Measurements from ENCODE around the gene BACH2. TPM values are rescaled to one million over a fixed set of nuclear protein-coding genes. Genes with fewer than 3 reads are reported as not detected.

BACH2 gene
- total and polyA plus RNA-seq, 2 donors (not counting 1 experiment from before 2014, with no cell fraction given): 2.2 to 2.6 TPM

DNA sequence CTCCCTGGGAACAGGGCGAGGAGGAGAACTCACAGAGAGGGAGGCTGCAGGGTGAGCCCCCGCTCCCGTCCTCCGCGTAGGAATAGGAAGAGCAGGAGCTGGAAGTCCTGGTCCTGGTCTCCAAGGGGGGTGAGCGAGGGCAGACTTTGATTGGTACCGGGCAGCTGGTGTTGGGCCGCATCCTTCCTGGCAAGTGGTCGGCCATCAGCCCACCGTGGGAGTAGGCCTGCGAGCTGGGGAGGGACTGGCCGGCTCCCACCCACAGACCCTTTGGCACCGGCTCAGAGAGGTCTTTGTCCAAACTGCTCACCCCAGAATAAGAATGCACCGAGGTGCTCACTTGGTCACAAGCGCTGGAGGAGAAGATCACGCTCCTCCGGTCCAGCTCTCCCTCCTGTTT, 346.2 kb downstream of the BACH2 start:
- no peak overlapping the region for H3K27ac ChIP-seq (ENCODE audit: insufficient read depth, low read length)
- no peaks in the 10 kb centered on the region for H3K27me3 ChIP-seq (ENCODE audit: control insufficient read depth, insufficient read depth, low read length)
- H3K4me3 ChIP-seq (replicated peaks in 1 of 4; ENCODE audit: control extremely low read depth in 1 of 4, insufficient read depth in 1 of 4, low read depth in 3 of 4, low read length in 4 of 4): no peak overlapping the region
- no peaks in the 10 kb centered on the region for H3K79me2 ChIP-seq (ENCODE audit: control insufficient read depth, insufficient read depth, low read length)
- H3K36me3 ChIP-seq (ENCODE audit: control insufficient read depth, insufficient read depth, low read length): no peaks in the 10 kb centered on the region
- no peak for TF ChIP-seq EZH2 (IDR thresholded peaks at IDR 0.05; ENCODE audit: low read length, missing control alignments)
- TF ChIP-seq, protein P1, sequence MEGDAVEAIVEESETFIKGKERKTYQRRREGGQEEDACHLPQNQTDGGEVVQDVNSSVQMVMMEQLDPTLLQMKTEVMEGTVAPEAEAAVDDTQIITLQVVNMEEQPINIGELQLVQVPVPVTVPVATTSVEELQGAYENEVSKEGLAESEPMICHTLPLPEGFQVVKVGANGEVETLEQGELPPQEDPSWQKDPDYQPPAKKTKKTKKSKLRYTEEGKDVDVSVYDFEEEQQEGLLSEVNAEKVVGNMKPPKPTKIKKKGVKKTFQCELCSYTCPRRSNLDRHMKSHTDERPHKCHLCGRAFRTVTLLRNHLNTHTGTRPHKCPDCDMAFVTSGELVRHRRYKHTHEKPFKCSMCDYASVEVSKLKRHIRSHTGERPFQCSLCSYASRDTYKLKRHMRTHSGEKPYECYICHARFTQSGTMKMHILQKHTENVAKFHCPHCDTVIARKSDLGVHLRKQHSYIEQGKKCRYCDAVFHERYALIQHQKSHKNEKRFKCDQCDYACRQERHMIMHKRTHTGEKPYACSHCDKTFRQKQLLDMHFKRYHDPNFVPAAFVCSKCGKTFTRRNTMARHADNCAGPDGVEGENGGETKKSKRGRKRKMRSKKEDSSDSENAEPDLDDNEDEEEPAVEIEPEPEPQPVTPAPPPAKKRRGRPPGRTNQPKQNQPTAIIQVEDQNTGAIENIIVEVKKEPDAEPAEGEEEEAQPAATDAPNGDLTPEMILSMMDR (conservative IDR thresholded peaks at IDR 0.05 in 1 of 2, IDR thresholded peaks at IDR 0.05 in 1 of 2; ENCODE audit: low read depth in 1 of 2, low read length in 2 of 2): no peak
- no peaks in the 10 kb centered on the region for H4K20me1 ChIP-seq (ENCODE audit: control insufficient read depth, extremely low read depth, insufficient read depth, low read length)
- no peak overlapping the region for H3K4me2 ChIP-seq (ENCODE audit: extremely low read depth, insufficient read depth, low read length)
- H3K4me1 ChIP-seq (ENCODE audit: control insufficient read depth, extremely low read depth, insufficient read depth, low read length): no peaks in the 10 kb centered on the region
- no peaks in the 10 kb centered on the region for H3K9me3 ChIP-seq (ENCODE audit: control insufficient read depth, insufficient read depth, low read depth, low read length)
- H3K9ac ChIP-seq (ENCODE audit: insufficient read depth, low read length): no peak overlapping the region
- no peak overlapping the region for H2AFZ ChIP-seq (ENCODE audit: low read length)
- no peak for DNase-seq (ENCODE audit: low read depth in 2 of 2)

GRCh38 chr6:89948876-89949275, 347.8 kb downstream of the BACH2 start:
- no peak overlapping the region for H2AFZ ChIP-seq (ENCODE audit: low read length)
- H3K4me2 ChIP-seq (ENCODE audit: extremely low read depth, insufficient read depth, low read length): no peak overlapping the region
- no peak for TF ChIP-seq EZH2 (IDR thresholded peaks at IDR 0.05; ENCODE audit: low read length, missing control alignments)
- TF ChIP-seq, protein P1 (conservative IDR thresholded peaks at IDR 0.05 in 1 of 2, IDR thresholded peaks at IDR 0.05 in 1 of 2; ENCODE audit: low read depth in 1 of 2, low read length in 2 of 2): no peak

DNA sequence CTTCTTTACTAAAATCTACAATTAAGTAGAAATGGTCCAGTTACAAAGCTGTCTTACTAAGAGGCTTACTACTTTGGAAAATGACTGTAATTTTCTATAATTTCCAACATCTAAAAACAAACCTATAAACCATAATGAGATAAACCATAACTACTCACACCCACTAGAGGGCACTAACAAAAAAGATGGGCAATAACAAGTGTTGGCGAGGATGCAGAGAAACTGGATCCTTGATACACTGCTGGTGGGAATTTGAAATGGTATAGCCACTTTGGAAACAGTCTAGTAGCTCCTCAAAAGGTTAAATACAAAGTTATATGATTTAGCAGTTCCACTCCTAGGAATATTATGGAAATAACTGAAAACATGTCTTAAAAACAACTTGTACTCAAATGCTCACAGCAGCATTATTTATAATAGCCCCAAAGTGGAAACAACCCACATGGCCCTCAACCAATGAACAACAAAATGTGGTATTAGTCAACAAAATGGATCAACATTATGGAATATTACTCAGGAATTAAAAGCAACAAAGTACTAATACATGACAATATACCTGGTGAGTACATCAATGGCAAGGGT, 351.7 kb downstream of the BACH2 start:
- H3K4me3 ChIP-seq (replicated peaks in 1 of 4; ENCODE audit: control extremely low read depth in 1 of 4, insufficient read depth in 1 of 4, low read depth in 3 of 4, low read length in 4 of 4): no peak overlapping the region
- H3K9me3 ChIP-seq (ENCODE audit: control insufficient read depth, insufficient read depth, low read depth, low read length): no peaks in the 10 kb centered on the region
- TF ChIP-seq, protein P1 (conservative IDR thresholded peaks at IDR 0.05 in 1 of 2, IDR thresholded peaks at IDR 0.05 in 1 of 2; ENCODE audit: low read depth in 1 of 2, low read length in 2 of 2): peak; percentile 16 to 46
- no peak for TF ChIP-seq EZH2 (IDR thresholded peaks at IDR 0.05; ENCODE audit: low read length, missing control alignments)
- no peaks in the 10 kb centered on the region for H3K27me3 ChIP-seq (ENCODE audit: control insufficient read depth, insufficient read depth, low read length)
- no peak overlapping the region for H3K9ac ChIP-seq (ENCODE audit: insufficient read depth, low read length)
- H3K79me2 ChIP-seq (ENCODE audit: control insufficient read depth, insufficient read depth, low read length): no peaks in the 10 kb centered on the region
- H3K4me1 ChIP-seq (ENCODE audit: control insufficient read depth, extremely low read depth, insufficient read depth, low read length): no peaks in the 10 kb centered on the region
- DNase-seq (ENCODE audit: low read depth in 2 of 2): peak; percentile 14 to 39
- H4K20me1 ChIP-seq (ENCODE audit: control insufficient read depth, extremely low read depth, insufficient read depth, low read length): no peaks in the 10 kb centered on the region
- H3K27ac ChIP-seq (ENCODE audit: insufficient read depth, low read length): no peak overlapping the region
- H3K36me3 ChIP-seq (ENCODE audit: control insufficient read depth, insufficient read depth, low read length): no peaks in the 10 kb centered on the region
- no peak overlapping the region for H3K4me2 ChIP-seq (ENCODE audit: extremely low read depth, insufficient read depth, low read length)
- no peak overlapping the region for H2AFZ ChIP-seq (ENCODE audit: low read length)

More at GRCh38 chr6:89948876-89949275, 347.8 kb downstream of the BACH2 start:
- Histone ChIP-seq H3K27me3 (ENCODE audit: control insufficient read depth, insufficient read depth, low read length) (no peaks in the 10 kb centered on the region), H4K20me1 (ENCODE audit: control insufficient read depth, extremely low read depth, insufficient read depth, low read length) (no peaks in the 10 kb centered on the region), H3K4me3 (replicated peaks in 1 of 4; ENCODE audit: control extremely low read depth in 1 of 4, insufficient read depth in 1 of 4, low read depth in 3 of 4, low read length in 4 of 4) (no peak overlapping the region), H3K9me3 (ENCODE audit: control insufficient read depth, insufficient read depth, low read depth, low read length) (no peaks in the 10 kb centered on the region), H3K36me3 (ENCODE audit: control insufficient read depth, insufficient read depth, low read length) (no peaks in the 10 kb centered on the region), H3K79me2 (ENCODE audit: control insufficient read depth, insufficient read depth, low read length) (no peaks in the 10 kb centered on the region), H3K9ac (ENCODE audit: insufficient read depth, low read length) (no peak overlapping the region), H3K27ac (ENCODE audit: insufficient read depth, low read length) (no peak overlapping the region), H3K4me1 (ENCODE audit: control insufficient read depth, extremely low read depth, insufficient read depth, low read length) (no peaks in the 10 kb centered on the region)
- no peak for DNase-seq (ENCODE audit: low read depth in 2 of 2)

Data from fibroblast of lung (primary cell).